SH-SY5Y (cell line): ENCODE results near the gene RAP1GAP.

ENCODE experiments used
- GATA2 ChIP-seq: IDR thresholded peaks from 2 replicates; pipeline ENCODE4 v1.6.1; 2011; ENCODE audit warnings: mild to moderate bottlenecking, low read depth, low read length
- GATA3 ChIP-seq: IDR thresholded peaks from 2 replicates; pipeline ENCODE4 v1.6.1; 2011; ENCODE audit warnings: low read depth, mild to moderate bottlenecking, low read length, moderate library complexity

DNA sequence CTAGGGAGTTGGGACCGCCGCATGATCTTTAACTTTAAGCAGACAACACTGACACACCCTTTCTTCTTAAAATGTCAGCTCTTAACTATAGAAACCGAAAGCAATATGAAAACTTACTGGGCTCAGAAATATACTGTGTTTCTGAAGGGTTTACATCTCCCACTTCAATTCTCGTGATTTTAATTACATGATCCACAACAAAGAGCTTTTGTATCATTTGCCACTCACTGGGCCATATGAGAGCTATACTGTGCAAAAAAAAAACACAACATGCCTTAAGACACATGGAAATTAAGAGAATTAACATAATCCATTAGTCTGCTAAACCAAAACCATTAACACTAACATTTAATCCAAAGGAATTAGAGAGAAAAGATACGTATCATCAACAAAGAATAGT is 35.0 kb upstream of the RAP1GAP start:
- TF ChIP-seq GATA2 (no peak), GATA3 (no peak)
